ENCODE measurements around the gene NKAPD1. TPM values are rescaled to one million over a fixed set of nuclear protein-coding genes. Genes with fewer than 3 reads are reported as not detected.
"Not testable (repeated sequence)": the region's sequence is repeated elsewhere in the genome, so short reads cannot be mapped to it uniquely, and the experiment has no call there.

Gene NKAPD1
- total and polyA plus RNA-seq, 2 of the 4 experiments (the other 2 are of a cell fraction), result 8.4 to 17.2 TPM

DNA sequence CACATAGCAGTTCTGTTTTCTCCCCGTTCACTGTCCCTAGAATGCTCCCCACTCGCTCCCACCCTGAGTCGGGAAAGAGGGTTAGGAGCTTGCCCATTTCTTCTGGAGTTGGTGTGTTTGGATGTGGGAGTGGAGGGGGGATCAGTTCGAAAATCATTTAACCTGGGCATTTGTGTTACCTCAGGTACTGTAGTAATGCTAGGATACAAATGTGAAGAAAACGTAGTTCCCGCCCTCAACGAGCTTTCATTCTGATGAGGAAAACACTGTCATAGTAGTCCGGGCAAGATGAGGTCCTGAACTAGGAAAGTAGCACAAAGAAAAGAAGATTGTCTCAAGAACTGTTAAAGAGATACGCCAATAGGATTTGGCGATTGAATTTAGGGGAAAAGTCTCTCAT, 13.1 kb downstream of the NKAPD1 start (continued):
- TF ChIP-seq, protein P1, sequence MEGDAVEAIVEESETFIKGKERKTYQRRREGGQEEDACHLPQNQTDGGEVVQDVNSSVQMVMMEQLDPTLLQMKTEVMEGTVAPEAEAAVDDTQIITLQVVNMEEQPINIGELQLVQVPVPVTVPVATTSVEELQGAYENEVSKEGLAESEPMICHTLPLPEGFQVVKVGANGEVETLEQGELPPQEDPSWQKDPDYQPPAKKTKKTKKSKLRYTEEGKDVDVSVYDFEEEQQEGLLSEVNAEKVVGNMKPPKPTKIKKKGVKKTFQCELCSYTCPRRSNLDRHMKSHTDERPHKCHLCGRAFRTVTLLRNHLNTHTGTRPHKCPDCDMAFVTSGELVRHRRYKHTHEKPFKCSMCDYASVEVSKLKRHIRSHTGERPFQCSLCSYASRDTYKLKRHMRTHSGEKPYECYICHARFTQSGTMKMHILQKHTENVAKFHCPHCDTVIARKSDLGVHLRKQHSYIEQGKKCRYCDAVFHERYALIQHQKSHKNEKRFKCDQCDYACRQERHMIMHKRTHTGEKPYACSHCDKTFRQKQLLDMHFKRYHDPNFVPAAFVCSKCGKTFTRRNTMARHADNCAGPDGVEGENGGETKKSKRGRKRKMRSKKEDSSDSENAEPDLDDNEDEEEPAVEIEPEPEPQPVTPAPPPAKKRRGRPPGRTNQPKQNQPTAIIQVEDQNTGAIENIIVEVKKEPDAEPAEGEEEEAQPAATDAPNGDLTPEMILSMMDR (conservative IDR thresholded peaks at IDR 0.05; ENCODE audit: low read depth, low read length), result no peak
- TF ChIP-seq RCOR1 (IDR thresholded peaks at IDR 0.05; ENCODE audit: insufficient replicate concordance, low read length) (no peak), RFX5 (IDR thresholded peaks at IDR 0.05; ENCODE audit: low read depth, low read length) (no peak)

DNA sequence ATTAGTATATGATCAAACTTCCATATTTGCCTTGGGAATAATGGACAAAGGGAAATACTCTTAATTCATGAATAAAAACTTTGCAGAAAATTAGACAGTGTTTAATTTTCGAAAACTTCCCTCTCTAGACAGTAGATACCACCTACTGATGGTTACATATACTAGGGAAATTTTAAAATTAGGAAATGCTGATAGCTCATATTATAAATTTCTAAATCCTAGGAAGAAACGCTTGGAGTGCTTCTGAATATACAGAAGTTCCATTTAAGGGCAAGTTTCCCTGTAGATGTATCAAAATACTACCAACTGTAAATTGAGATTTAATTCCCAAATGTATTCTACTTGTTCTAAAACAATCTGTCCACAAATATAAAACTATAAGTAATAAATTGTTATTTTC, 21.2 kb downstream of the NKAPD1 start:
- H4K5ac ChIP-seq (ENCODE audit: low read depth, low read length); H2AK9ac ChIP-seq (replicated peaks; ENCODE audit: low read depth, low read length, poor library complexity); intact Hi-C loops (cut with micrococcal nuclease); H2BK15ac ChIP-seq (ENCODE audit: low read depth, low read length); H3K14ac ChIP-seq (replicated peaks; ENCODE audit: low read depth, low read length); POLR2A ChIA-PET (ENCODE audit: unreplicated experiment); H3K56ac ChIP-seq (ENCODE audit: extremely low read depth, insufficient read depth, low read length); ATAC-seq (ENCODE audit: low read depth); in situ Hi-C loops (cut with MboI; ENCODE audit: low sequenced_read_pairs); H2AK5ac ChIP-seq (ENCODE audit: low read depth, low read length); H2BK20ac ChIP-seq (ENCODE audit: low read depth, low read length); H3K4ac ChIP-seq (ENCODE audit: low read depth, low read length); H3K9ac ChIP-seq (ENCODE audit: low read depth, low read length); H3K4me2 ChIP-seq (ENCODE audit: low read depth, low read length); H4K8ac ChIP-seq (ENCODE audit: low read depth in 2 of 2, low read length in 2 of 2); H3K4me3 ChIP-seq (ENCODE audit: insufficient read depth, low read depth, low read length); H3K9me3 ChIP-seq (ENCODE audit: control insufficient read depth, insufficient read depth, low read length); H3K27me3 ChIP-seq (ENCODE audit: control insufficient read depth, insufficient read depth, low read length); H3K23ac ChIP-seq (ENCODE audit: low read depth, low read length); H4K20me1 ChIP-seq (ENCODE audit: insufficient read depth, low read length); dilution Hi-C loops (cut with HindIII; ENCODE audit: low sequenced_read_pairs, unreplicated experiment); DNase-seq; H2BK5ac ChIP-seq (ENCODE audit: low read depth, low read length, poor library complexity, severe bottlenecking); H4K91ac ChIP-seq (ENCODE audit: insufficient read depth, low read depth, low read length); H3K27ac ChIP-seq (ENCODE audit: insufficient read depth, low read length); BruUV-seq (replicated peaks); H2AFZ ChIP-seq (replicated peaks; ENCODE audit: low read length, poor library complexity); H3K18ac ChIP-seq (ENCODE audit: low read depth, low read length); CTCF ChIA-PET; H2BK120ac ChIP-seq (ENCODE audit: low read depth, low read length): not testable (repeated sequence)
- H3K36me3 ChIP-seq (ENCODE audit: control insufficient read depth, insufficient read depth, low read length), result peaks cover 23% of the 10 kb centered on the region
- peaks cover 24 to 33% of the 10 kb centered on the region in 2 experiments; a peak in 3 of 4 replicates for H3K79me1 ChIP-seq (ENCODE audit: low read depth in 1 of 2, low read length in 2 of 2)
- H3K4me1 ChIP-seq (ENCODE audit: control insufficient read depth, insufficient read depth, low read length), result peaks cover 14% of the 10 kb centered on the region
- peaks cover 15% of the 10 kb centered on the region; the same call in 1 of the 2 replicates for H3K9me1 ChIP-seq (ENCODE audit: insufficient read depth, low read length)
- no CpG with 5 or more reads among the region's 2 CpGs for WGBS, 2 experiments (ENCODE audit: extremely low coverage in 2 of 2, insufficient read length in 1 of 2)

All from IMR-90 (cell line).